ENCODE measurements around the gene EPHB4. TPM values are rescaled to one million over a fixed set of nuclear protein-coding genes. Genes with fewer than 3 reads are reported as not detected.

EPHB4 gene
- total and polyA plus RNA-seq, 7 donors, result 5.1 to 13.9 (median 10.3) TPM

DNA sequence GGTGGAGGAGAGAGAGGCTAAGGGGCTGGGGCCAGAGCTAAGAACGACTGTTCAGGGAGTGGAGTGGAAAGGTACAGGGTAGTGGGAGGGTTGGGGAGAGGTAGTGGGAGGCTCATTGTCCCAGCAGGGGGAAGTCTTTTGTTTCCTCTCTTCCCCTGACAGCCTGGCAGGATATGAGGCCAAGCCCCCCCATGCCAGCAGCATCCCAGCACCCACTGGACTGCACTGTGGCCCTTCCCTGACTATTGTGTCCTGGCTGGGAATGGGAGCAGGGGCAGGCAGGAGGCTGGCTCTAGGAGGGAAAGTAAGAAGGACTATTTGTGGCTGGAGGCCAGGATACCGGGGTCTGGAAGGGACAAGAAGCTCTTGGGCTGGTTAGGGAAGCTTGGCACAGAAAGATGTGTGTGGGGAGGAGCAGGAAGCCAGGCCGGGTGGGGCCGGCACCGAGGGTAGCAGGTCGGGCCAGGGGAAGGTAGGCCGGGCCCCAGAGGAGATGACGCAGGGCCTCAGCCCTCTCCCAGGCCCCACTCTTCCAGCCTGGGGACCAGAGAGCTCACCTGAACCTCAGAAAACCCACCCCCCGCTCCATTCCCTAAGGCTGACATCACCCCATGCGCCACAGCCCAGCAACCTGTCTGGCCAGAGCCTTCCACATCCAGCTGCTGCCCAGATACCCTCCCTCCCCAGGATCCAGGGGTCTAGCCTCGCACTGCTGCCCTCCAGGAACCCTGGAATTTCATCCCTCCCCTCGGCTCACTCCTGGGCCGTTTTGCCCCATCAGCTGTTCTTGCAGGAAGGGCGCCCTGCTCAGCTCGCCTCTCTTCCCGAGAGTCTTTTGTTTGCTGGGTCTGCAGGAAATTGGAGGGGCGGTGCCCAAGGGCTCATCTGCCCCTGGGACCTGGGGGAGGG lies 8.8 kb upstream of the EPHB4 start:
- Histone ChIP-seq H3K27me3 (ENCODE audit: insufficient read depth in 3 of 3, low read length in 2 of 3) (peaks cover 0 to 4% (median 0%) of the 10 kb centered on the region in 3 donors), H3K9me3 (no peaks in the 10 kb centered on the region), H3K36me3 (ENCODE audit: insufficient read depth in 1 of 2, low read depth in 1 of 2) (no peaks in the 10 kb centered on the region), H3K27ac (peak overlapping the region; percentile 36), H3K4me1 (no peaks in the 10 kb centered on the region), H3K4me3 (no peak overlapping the region)
- TF ChIP-seq, protein P1, sequence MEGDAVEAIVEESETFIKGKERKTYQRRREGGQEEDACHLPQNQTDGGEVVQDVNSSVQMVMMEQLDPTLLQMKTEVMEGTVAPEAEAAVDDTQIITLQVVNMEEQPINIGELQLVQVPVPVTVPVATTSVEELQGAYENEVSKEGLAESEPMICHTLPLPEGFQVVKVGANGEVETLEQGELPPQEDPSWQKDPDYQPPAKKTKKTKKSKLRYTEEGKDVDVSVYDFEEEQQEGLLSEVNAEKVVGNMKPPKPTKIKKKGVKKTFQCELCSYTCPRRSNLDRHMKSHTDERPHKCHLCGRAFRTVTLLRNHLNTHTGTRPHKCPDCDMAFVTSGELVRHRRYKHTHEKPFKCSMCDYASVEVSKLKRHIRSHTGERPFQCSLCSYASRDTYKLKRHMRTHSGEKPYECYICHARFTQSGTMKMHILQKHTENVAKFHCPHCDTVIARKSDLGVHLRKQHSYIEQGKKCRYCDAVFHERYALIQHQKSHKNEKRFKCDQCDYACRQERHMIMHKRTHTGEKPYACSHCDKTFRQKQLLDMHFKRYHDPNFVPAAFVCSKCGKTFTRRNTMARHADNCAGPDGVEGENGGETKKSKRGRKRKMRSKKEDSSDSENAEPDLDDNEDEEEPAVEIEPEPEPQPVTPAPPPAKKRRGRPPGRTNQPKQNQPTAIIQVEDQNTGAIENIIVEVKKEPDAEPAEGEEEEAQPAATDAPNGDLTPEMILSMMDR (IDR thresholded peaks at IDR 0.05), result no peak
- ATAC-seq, result peak; percentile 22 to 50 (median 34)
- peak; percentile 41 to 62 for DNase-seq
- WGBS, 3 donors, result 38 to 47% (median 47%) methylated on average over 15 to 17 of the region's 17 CpGs
- intact Hi-C loops (cut with DNase I), result no loop called here

DNA sequence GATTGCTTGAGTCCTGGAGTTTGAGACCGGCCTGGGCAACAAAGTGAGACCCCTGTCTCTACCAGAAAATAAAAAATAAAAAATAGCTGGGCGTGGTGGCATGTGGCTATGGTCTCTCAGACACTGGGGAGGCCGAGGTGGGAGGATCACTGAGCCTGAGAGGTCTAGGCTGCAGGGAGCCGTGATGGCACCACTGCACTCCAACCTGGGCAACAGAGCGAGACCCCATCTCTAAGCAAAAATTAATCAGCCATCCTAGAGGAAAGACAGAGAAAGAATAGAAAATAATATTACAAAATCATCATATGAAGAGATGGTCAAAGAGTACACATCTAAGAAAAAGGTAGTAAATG lies 4.9 kb upstream of the EPHB4 start:
- TF ChIP-seq, protein P1 (IDR thresholded peaks at IDR 0.05), result no peak
- no peaks in the 10 kb centered on the region for H3K36me3 ChIP-seq (ENCODE audit: insufficient read depth in 1 of 2, low read depth in 1 of 2)
- intact Hi-C loops (cut with DNase I), result no loop called here
- H3K4me3 ChIP-seq, result no peak overlapping the region
- no peaks in the 10 kb centered on the region for H3K4me1 ChIP-seq
- no peak for DNase-seq
- no peak overlapping the region for H3K27ac ChIP-seq
- no peaks in the 10 kb centered on the region for H3K9me3 ChIP-seq
- ATAC-seq, result no peak
- WGBS, 3 donors, result 90 to 94% (median 92%) methylated on average over 5 of the region's 5 CpGs
- H3K27me3 ChIP-seq (ENCODE audit: insufficient read depth in 3 of 3, low read length in 2 of 3), result peaks cover 0 to 25% (median 6%) of the 10 kb centered on the region in 3 donors

DNA sequence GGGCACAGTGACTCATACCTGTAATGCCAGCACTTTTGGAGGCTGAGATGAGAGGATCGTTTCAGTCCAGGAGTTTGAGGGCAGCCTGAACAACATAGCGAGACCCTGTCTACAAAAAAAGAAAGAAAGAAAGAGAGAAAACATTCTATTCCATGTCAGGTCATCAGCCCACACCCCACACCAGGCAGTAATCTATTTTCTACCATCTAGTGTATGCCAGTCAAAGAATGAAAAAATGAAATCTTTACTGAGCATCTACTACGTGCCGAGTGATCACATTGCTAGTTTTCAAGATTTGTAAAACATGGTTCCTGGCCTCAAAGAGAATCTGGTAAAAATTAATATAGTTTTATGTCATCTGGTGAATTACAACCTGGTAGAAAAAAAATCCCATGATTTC lies 3.1 kb upstream of the EPHB4 start:
- intact Hi-C loops (cut with DNase I), result no loop called here
- Histone ChIP-seq H3K4me1 (no peaks in the 10 kb centered on the region), H3K36me3 (ENCODE audit: insufficient read depth in 1 of 2, low read depth in 1 of 2) (no peaks in the 10 kb centered on the region), H3K4me3 (no peak overlapping the region), H3K27ac (no peak overlapping the region), H3K9me3 (no peaks in the 10 kb centered on the region), H3K27me3 (ENCODE audit: insufficient read depth in 3 of 3, low read length in 2 of 3) (peaks cover 0 to 44% (median 13%) of the 10 kb centered on the region in 3 donors)
- DNase-seq (no peak), ATAC-seq (no peak)
- TF ChIP-seq, protein P1 (IDR thresholded peaks at IDR 0.05), result no peak
- 83 to 90% (median 89%) methylated on average over 4 of the region's 4 CpGs for WGBS, 3 donors

DNA sequence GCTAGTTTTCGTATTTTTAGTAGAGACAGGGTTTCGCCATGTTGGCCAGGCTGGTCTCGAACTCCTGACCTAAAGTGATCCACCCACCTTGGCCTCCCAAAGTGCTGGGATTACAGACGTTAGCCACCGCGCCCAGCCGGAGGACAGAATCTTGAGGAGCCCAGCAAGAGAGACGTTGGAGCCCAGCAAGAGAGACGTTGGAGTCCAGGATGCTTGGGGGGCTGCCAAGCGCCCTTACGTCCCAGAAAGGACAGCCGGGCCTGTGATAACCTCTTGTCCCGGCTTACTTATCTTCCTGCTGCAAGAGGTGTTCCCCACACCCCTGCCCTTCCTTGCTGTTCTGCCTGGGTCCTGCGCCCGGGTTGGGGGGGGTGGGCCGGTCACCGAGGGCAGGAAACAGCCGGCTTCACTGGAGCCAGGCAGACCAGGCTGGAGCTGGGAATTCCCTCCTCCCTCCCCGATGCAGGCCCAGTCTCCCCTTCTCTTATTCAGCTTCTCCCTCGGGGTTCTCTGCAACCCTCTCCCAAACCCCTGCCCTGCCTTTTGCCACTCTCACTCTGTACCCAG lies 1.9 kb upstream of the EPHB4 start:
- peak; percentile 37 to 64 for DNase-seq
- H3K4me3 ChIP-seq, result peak overlapping the region; percentile 67
- ATAC-seq, result peak in 2 of 4 donors; percentile 41 to 53
- no peaks in the 10 kb centered on the region for H3K9me3 ChIP-seq
- 47 to 53% (median 48%) methylated on average over 20 of the region's 20 CpGs for WGBS, 3 donors
- intact Hi-C loops (cut with DNase I), result no loop called here
- TF ChIP-seq, protein P1 (IDR thresholded peaks at IDR 0.05), result no peak
- peaks cover 0 to 53% (median 13%) of the 10 kb centered on the region in 3 donors for H3K27me3 ChIP-seq (ENCODE audit: insufficient read depth in 3 of 3, low read length in 2 of 3)
- no peaks in the 10 kb centered on the region for H3K36me3 ChIP-seq (ENCODE audit: insufficient read depth in 1 of 2, low read depth in 1 of 2)
- no peaks in the 10 kb centered on the region for H3K4me1 ChIP-seq
- peak overlapping the region; percentile 30 for H3K27ac ChIP-seq

Measured in psoas muscle (tissue), 8 donors.